ENCODE measurements around the gene YEATS2. TPM values are rescaled to one million over a fixed set of nuclear protein-coding genes. Genes with fewer than 3 reads are reported as not detected.

The YEATS2 gene
- total RNA-seq, 1 experiment from 2014 or later = 17.8 TPM

DNA sequence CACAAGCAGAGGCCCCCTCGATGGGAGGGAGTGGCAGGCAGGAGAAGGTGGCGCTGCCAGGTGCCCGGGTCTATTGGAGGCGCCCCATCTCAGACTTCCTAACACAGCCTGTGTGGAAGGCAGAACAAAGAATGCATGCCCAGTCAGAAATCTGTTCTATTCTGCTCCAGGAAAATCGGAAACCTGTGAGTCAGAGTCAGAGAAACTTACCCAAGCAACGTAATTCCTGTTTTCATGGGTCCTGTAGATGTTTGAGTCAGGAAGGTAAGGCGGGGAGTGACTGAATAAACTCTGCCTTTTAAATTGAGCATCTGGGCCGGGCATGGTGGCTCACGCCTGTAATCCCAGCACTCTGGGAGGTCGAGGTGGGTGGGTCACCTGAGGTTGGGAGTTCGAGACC is 114.0 kb downstream of the YEATS2 start:
- DNase-seq (ENCODE audit: low spot score) = no peak

DNA sequence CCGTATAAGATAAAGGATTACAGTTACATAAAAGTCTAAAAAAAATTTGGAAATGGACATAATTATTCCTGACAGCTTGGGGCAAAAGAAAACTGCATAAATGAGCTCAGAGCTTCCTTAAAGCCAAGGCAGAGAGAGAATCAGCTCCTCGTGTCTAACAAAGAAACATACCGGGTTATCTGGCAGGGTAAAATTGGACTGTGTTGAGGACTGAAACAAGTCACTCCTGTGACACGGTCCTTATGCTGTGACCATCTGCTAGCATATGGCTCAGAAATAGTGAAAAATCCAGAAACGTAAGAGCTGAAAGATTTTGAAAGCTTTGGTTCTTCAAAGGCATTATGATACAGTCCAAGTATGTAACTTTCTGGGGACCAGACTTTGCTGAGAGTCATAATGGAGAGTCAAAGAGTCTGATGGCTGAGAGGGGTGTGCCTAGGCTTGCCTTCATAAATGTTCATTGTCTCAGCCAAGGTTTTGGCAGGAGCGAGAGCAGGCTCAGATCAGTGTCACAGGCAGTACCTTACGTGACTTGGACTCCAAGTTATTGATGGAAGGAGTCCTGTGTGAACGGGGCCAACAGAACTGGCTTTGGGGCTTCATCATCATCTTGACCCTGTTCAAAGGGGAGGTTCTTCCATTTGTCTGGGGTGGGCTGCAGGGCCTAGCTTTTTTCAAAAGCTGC is 115.3 kb downstream of the YEATS2 start:
- DNase-seq (ENCODE audit: low spot score) = no peak

DNA sequence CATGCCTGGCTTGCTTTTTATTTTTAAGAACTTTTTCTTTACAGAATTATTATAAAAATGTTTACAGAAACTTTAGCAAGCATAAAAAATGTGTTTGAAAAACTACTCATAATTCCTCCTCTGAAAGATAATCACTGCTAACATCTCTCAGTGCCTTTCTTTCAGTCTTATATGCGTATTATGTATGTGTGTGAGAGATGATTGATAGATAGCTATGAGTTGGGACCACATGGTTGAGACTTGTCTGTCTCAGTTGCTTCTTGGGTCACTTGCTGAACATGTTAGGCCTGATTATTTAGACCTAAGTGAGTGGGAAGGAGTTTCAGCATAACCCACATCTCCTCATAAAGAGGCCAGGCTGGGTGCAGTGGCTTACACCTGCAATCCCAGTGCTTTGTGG is 116.6 kb downstream of the YEATS2 start:
- no peak for DNase-seq (ENCODE audit: low spot score)

DNA sequence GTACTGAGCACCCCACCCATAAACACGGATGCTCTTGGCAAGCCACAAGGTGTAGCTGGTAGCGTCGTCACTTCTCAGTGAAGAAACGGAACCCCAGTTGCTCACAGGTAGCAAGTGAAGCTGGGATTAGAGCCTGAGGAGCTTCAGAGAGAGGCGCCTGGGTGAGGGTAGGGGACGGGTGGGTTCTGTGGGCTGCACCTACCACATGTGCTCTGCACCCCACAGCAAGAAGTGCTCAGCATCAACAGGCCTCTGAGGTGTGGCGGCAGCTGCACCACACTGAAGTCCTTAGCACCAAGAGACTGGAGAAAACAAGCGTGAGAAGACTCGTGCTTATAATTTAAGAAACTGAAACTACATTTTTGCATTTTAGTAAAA is 118.0 kb downstream of the YEATS2 start:
- no peak for DNase-seq (ENCODE audit: low spot score)

DNA sequence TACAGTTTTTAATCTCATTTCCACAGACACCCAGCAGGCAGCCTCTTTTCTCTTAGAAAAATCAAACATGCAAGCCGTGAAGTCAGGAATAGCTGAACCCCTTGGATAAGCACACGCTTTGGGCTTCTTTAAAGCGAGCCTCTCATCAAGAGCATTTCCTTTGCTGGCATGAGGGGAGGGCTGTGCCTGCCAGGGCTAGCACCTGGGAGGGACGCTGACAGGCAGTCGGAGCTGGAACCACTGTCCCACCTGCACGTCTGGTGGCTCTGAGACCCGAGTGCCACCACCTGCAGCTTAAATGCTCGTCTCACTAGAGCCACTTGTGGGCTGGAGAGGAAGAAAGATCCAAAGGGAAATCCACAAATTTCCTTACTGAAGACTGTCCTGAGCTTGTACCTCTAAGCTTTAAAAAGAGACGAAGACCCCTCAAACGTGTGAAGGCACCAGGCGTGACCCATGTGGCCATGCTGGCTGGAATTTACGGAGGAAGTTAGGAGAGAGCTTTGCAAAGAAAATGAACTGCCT is 118.4 kb downstream of the YEATS2 start:
- no peak for DNase-seq (ENCODE audit: low spot score)

DNA sequence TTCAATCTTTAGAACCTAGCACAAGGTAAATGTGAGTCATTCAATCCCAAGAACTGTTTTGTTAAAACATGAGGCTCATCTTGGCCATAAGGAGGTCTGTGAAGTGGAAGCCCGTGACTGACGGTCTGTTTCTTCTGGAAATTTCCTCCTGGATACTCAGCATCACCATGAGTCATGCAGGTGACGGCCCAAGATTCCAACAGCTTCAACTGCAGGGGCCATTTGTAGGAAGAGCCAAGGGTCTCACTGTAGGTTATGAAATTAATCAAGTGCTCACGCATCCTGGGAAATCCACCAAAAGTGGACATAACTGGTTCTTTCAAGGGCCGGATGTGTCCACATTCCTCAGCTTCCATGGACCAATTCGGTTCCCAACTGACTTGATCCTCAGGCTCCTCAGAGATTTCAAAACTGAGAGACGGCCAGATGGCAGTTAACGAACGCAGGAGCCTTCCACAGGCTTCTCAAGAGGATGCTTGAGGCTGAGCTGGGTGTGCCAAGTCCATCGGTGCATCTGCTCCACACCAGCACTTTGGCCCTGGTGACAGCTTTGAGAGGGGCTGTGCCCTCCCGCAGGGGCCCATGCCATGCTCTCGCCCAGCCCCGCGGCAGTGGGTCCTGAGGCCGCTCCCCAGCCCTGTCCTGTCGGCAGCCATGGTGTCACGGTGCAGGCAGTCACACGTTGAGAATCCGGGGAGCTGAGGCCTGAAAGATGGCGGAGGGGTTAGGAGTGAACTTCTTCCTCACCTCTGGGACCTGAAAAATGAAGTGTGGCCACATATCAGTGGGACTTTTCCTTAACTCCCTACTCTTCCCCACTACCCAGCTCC is 119.3 kb downstream of the YEATS2 start:
- DNase-seq (ENCODE audit: low spot score) = no peak

DNA sequence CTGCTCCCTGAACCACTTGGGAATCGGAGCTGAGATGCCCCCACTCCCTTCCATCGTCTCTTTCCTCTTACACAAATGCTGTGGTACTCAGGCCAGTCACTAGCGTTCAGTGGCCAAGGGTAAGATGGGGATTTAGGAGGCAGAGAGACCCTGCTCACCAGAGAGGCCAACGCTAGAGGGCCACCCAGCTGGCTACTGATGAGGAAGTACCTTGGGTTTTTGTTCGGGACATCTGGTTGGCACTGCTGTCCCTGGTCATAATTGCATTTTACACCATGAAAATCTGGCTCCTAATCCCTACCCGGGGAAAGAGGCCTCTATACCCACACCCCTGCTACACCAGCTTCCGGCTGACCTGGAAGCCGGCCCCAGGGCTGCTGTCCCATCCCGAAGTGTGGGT is 120.0 kb downstream of the YEATS2 start:
- DNase-seq (ENCODE audit: low spot score) = no peak

DNA sequence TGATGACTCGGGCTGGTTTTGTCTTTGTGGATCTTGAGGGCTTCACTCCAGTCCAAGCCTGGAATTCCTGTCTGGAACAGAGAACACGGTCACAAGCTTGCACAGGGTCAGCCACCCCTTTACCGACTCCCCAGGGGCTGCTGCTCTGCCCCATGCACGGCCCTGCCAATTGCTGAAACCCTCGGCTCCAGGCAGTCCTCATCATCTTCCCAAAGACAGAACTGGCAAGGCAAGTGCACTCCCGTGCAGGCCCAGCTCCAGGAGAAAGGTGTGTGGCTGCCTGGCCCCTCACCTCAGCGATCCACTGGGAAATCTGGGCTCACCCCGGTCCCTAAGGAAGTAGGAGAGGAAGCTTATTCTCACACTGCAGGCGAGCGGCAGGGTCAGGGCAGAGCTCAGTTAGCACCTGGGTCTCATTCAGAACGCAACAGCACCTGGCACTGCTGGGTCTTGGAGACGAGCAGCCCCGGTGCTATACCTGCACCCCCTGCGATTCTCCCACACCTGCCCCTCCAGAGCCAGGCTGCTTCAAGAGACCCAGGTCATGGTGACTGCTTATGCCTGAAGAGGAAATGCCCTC is 120.5 kb downstream of the YEATS2 start:
- no peak for DNase-seq (ENCODE audit: low spot score)

DNA sequence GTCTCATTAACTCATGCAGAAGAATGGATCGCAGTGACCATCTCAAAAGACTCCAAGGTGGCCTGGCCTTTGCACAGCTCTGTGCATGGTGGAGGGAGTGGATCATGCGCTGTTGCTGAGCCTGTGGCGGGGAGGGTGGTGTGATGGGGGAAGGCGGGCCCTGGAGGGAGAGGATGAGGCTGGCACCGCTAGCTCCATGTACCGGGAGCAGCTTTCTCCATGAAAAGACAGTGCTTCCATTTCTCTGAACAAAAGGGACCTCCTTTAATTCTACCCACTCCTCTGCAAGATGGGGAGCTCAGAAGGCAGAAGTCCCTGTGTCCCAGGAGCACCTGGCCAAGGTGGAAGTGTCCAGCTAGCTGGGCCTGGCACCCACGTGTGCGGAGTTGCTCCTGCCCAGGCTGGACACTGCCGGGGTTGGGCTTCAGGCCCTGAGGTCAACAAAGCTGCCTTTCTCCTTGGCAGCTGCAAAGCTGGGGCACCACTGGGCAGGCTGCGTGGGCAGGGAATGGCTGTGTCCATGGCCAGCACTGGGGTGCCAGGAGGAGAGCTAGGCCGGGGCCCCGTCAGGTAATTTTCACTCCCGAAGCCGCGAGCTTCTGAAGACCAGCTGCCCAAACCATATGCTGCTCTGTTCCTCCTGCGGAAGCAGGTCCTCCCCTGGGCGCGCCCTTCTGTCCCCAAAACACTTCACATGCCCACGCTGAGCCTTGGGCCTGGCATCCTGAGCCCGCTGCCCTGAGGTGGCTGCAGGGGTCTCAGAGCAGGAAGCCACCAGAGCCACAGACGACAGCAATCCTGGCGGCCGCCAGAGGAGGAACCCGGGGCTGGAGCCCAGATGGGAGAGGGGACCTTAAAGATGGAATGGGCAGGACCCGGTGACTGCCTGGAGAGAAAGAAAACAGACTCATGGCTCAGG is 121.4 kb downstream of the YEATS2 start:
- DNase-seq (ENCODE audit: low spot score) = no peak

DNA sequence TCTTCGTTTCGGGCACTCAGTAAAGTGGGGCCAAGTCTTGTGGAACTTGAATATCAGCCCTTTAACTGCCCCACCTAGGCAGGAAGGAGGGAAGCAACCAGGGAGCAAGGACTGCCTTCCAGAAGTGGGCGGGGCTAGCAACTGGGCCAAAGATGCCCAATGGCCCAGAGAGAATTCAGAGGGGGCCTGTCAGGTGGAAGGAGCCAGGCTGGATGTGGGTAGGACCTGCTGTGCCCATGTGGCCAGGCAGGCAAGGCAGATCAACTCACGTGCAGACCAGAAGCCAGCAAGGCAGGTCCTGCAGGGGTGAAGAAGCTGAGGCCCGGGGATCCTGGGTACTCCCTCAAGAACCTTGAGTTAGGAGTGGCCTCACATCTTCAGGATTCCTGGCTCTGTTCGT is 122.2 kb downstream of the YEATS2 start:
- no peak for DNase-seq (ENCODE audit: low spot score)

DNA sequence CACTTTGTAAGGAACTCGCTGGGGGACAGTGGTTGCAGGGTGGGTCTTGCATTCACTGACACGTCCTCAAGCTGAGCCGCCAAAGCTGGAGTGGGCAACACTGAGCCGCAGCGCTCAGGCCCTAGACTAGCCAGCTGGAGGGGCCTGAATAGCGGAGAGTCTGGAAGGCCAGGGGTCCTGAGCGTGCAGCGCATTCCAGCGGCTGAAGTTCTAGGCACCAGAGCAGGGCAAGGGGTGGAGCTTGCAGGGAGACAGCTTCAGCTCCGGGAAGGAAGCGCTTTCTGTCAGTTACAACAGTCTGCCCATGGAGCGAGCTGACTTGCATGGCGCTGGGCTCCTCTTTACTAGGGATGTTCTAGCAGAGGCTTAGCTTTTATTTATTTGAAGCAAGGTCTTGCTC is 125.0 kb downstream of the YEATS2 start:
- DNase-seq (ENCODE audit: low spot score) = no peak

DNA sequence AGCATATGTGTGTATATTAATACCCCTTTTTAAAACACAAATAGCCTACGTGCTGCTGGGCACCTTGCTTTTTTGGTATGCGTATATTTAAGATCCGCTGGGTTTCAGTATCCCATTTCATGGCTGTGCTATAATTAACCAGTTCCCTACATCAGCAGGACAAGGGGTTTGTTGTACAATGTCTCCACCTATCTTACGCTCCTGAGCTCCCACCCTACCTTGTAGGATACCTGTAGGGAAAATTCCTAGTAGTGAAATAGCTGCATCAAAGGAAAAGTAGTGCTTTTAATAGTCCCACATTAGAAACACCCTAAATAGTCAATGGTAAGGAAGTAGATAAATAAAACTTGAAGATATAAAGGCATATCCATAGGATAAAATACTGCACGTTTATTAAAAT is 126.4 kb downstream of the YEATS2 start:
- no peak for DNase-seq (ENCODE audit: low spot score)

DNA sequence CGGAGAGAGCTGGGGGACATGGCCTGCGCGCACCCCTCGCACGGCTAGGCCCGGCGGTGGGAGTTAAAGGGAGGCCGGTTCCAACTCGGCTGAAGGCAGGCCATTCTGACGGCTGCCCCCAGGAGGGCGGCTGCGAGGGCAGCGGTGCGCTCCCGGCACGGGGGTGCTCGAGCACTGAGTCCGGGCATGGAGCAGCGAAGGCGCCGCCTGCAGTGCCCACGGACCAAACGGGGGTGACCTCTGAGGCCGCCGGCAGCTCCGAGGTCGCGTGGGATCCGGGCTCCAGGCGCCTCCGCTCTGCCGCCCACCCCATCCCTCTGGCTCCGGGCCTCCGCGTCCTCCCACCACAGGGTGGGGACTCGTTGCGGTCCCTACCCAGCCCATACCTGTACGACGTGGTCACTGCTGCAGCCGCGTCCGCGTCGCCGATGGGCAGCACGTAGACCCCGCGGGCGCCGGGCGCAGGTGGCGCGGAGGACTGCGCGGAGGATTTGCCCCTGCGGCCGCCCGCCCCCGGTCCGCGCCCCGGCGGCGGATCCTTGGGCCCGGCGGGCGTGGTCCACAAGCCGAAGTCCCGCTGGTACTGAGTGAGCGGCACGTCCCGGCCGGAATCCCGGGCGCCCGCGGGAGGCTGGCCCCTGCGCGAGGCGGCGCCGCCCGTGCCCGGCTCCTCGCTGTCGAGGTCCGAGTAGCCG is 127.3 kb downstream of the YEATS2 start:
- DNase-seq (ENCODE audit: low spot score) = no peak

DNA sequence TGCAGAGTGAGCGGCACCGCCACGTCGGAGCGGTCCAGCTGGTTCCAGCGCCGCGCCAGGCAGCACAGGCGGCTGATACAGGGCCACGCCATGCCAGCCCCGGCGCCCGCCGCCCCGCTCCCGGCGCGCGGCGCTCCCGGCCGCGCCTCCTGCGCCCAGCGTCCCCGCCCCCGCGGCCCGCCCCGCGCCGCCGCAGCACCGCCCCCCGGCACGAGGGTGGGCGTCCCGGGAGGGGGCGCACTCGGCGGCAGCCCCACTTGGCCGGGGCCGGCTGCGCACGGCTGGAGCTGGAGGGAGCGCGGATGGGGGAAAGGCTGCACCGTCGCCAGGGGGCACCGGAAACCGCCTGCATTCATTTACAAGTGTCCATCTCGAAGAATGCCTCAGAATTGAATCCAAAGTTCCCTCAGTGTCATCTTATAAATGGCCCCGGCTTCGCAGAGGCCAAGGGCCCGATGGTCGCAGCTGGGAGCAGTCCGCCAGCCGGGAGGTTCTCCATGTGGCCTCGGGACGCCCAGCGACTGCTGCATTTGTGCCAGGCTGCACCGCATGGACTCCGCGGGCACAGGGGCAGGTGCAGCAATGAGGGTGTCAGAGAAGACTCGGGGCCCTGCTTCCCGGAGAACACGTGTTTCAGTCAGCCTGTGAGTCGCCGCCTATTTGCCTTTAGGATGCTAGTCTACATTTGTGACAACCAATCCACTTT is 128.0 kb downstream of the YEATS2 start, which contains the start of gene MAP6D1:
Gene MAP6D1 (minus strand): TSS at position 122 of the 706 bp plus-strand sequence. CDS start 30 bp downstream, at position 92.
- peak; percentile 29 for DNase-seq (ENCODE audit: low spot score)

DNA sequence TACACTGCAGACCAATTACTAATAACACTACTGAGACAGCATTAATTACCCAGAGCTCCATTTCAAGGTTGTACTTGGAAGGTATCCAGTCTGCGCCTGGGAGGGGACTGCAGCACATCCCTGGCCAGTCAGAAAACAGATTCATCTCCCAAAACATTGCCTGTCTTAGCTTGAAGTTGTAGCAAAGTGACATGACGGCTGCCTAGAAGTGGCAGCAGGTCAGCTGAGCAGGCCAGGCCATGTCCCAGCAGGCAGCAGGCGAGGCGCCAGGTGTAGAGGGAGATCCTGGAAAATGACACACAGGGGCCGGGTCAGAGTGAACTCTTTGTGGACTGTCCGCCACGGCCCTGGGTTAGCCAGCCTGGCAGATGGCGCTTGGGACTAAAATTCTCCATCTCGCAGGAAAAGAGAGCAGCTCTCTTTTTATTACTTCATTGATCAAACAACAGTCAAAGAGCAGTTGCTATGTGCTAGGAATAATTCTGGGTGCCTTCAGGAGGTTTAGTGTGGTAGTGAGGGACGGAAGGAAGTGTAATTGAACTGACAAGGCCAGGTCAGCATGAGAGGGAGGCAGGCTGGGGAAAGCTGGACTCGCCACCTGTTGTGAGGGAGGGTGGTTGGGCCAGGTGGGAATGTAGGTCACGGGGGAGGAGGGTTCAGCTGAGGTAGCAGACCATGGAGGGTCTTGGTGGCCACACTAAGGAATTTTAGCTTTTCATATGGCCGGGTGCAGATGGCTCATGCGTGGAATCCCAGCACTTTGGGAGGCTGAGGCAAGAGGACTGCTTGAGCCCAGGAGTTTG is 129.1 kb downstream of the YEATS2 start:
- DNase-seq (ENCODE audit: low spot score) = no peak

DNA sequence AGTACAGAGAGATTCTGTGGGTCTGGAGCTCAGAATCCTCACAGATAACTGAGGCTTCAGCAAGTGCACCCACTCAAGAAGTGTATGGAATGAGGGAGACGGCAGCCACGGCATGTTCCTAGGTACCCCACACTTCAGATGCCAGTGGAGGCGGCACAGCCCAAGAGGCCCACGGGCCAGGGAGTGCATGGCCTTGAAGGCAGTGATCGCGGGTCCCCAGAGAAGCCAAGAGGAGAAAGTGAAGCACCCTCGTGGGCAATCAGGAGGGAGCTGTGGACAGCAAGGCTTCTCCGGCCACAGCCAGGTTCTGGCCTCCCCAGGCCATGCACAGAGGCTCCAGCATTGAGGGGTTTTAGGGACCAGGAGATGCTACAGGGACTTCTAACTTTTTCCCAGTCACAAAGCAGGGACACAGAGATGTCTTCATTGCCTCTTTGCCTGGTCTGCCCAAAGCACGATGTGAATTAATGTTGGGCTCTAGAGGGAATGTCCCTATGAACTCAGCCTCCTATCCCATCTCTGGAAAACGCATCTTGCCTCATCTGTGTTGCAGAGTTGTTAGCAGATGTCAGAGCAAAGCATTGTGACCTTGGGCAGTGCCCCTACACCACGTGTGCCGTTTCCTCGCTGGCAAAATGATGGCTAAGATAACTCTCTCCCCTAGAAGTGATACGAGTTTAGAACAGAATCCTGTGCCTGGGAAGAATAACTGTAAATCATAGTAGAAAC is 130.4 kb downstream of the YEATS2 start:
- DNase-seq (ENCODE audit: low spot score) = no peak

DNA sequence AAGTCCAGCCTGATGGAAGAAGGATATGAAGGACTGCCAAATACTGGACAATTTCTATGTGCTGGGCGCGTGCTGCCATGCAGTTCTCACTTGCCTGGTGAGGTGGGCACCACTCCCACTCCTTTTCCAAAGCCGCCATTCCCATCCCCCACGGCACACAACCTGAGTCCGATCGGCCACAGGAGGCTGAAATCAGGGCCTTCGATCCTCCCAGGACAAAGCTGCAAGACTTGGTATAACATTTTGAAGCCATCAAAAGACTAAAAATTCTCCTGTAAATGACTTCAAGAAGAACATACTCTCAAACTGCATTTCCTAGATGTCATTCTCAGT is 130.9 kb downstream of the YEATS2 start:
- no peak for DNase-seq (ENCODE audit: low spot score)

DNA sequence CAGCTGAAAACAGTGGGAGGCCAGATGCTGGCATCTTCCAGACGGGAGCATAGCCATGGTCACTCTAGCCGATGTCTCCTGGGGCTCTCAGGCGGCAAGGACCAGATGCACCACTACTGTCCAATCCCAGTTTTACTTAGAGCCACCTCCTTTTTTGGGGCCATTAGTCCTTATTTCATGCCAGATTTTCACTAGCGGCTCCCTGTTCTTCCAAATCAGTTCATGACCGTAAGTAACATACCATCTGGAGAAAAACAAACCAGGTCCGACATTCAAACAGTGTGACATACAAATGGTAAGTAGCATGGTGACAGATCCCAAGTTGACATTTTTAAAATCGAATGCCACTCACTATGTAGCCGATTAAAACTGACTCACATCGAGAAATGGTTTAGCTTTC is 131.9 kb downstream of the YEATS2 start:
- DNase-seq (ENCODE audit: low spot score) = no peak

DNA sequence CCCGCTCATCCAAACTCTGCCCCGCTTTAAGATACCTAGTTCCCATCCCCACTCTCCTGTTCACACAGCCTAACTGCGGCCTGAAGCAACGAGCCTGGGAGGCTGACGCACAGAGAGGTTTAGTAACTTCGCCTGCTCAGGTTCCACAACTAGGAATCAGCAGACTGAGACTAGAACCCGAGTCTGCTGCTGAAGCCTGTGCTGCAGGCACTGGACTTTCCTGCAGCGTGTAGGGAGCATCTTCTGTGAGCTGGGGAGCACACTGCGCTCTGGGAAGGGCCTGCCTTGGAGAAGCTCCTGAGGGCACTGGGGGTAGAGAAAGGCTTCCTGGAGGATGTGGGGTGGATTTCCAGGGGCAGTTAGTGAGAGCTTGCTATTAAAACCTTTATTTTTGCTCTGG is 132.6 kb downstream of the YEATS2 start:
- DNase-seq (ENCODE audit: low spot score) = no peak

All from A172 (cell line).